ENCODE data around the gene IQSEC1.

Gene IQSEC1

DNA sequence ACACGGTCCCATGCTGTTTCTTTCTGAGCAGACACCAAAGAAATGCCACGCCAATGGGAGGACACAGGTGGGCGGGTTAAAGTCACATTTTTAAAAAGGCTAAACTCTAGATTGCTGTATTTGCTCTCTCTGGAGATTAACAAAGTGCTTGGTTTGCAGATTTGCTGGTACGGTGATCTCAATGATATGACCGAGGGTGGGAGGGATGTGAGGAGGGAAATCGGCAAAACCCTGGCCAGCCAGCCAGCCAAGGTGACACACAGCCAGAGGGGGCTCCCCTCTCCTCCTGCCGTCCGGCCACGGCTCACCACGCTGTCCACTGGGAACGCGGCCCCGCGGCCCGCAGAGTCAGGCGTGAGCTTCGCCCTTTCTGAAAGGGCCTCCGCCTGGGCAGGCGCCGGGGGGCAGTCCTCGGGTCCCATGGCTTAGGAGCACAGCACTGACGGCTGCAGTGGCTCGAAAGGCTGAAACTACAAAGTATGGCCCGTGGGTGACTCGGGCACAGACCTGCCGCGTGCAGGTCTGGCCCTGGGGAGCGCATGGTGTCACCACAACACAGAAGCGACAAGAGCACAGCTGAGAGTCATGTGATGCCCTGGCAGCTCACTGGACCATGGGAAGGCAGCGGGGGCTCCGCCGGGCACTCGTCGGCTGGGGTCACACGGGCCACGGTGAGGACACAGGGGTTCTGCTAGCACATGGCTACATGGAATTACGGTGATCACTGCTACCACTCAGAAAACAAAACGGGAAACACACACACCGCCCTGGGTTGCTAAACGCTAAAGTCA, 174.1 kb downstream of the IQSEC1 start:
- no peak for DNase-seq

GRCh38 chr3:12898290-12898964, 174.8 kb downstream of the IQSEC1 start:
- DNase-seq = no peak

- peak in 19 of 56 donors; percentile 6 to 74 (median 42) for DNase-seq
Observed at GRCh38 chr3:12897381-12898289, 175.6 kb downstream of the IQSEC1 start.

GRCh38 chr3:12896063-12896985, 176.9 kb downstream of the IQSEC1 start:
- DNase-seq = peak in 7 of 56 donors; percentile 17 to 49 (median 30)

- DNase-seq = peak in 1 of 56 donors; percentile 47
Observed at GRCh38 chr3:12895391-12896062, 177.7 kb downstream of the IQSEC1 start.

GRCh38 chr3:12894629-12895028, 178.6 kb downstream of the IQSEC1 start:
- DNase-seq = no peak

DNA sequence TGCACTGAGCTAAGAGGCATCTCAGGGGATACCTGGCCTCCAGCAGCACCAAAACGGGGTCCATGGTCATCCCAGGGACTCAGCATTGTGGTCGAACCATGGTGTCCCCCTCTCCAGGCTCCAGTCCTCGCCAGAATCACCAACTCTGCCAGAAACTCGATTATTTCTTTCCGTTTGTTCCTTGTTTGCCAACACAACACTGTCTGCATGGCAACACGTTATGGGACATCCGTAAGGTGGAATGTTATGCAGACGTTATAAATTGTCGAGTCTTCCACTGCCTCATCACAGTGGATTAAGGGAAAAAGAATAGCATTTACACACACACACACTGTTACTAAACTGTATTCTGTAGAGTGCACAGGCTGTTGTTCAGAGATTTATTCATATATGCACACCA, 179.4 kb downstream of the IQSEC1 start:
- no peak for DNase-seq

DNA sequence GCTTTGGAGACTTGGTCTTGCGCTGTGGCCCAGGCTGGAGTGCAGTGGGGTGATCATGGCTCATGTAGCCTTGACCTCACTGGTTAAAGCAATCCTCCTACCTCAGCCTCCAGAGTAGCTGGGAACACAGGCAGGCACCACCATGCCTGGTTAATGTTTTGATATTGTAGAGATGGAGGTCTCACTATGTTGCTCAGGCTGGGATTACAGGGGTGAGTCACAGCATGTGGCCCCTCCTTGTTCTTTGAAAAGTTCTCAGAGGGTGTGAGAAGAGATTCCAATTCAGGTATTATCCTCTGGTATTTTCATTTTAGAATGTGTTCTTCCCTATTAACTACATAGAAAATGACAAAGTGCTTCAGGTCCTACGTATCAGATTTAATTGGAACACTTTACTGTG, 180.0 kb downstream of the IQSEC1 start:
- peak in 13 of 56 donors; percentile 14 to 52 (median 27) for DNase-seq

DNA sequence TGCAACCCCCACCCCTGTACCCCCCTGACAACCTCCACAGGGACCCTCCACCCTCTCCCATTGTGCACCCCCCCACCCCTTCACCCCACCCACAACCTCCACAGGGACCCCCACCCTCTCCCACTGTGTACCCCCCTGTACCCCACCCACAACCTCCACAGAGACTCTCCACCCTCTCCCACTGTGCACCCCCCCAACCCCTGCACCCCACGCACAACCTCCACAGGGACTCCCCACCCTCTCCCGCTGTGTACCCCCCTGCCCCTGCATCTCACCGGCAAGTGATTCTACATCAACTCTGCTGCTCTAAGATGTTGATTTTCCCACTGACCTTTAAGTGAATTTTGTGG, 180.4 kb downstream of the IQSEC1 start:
- peak in 1 of 56 donors; percentile 46 for DNase-seq

DNA sequence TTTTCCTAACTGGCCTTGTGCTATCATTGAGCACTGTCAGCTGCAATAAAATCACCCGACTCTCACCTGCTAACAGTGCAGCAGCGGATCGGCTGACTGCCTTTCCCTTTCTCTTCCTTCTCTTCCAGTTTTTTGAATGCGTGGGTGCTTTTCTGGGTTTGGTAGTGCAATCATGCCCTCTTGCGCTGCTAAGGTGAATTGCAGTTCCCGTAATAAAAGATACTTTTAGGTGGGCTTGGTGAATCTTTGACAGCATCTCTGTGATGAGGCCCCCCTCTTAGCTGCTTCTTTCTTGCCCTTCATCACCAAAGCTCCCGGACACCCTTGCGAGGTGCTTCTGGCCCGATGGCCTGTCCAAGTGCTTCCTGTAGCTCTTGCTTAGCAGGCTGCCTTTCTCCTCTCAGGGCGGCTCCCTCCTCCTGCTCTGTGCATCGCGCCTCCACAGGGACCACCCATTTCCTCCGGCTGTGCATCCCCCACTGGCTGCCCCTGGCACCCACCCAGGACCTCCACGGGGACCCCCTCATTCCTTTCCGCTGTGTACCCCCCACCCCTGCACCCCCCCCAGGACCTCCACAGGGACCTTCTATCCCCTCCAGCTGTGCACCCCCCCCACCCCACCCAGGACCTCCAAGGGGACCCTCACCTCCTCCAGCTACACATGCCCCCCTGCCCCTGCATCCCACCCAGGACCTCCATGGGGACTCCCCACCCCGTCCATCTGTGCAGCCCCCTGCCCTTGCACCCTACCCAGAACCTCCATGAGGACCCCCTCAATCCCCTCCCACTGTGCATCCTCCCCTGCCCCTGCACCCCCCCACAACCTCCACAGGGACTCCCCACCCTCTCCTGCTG, 181.0 kb downstream of the IQSEC1 start:
- peak in 39 of 56 donors; percentile 14 to 70 (median 42) for DNase-seq

DNA sequence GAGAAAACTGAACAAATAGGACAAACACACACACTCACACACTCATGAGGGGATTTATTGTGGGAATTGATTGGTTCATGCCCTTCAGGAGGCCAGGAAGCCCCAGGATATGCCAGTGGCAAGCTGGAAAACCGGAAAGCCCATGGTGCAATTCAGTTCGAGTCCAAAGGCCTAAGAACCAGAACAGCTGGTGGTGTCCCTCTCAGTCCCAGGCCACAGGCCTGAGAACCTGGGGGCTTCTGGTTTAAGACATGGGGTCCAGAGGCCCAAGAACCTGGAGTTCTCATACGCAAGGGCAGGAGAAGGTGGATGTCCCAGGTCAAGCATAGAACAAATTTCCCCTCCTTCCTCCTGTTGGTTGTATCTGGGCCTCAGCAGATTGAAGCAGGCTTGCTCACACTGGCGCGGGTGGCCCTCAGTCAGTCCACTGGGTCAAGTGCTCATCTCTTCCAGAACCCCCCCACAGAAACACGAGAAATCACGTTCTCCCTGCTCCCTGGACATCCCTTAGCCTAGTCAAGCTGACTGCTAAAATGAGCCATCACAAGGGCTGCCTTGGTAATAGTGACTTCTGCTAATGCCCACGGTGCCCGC, 181.7 kb downstream of the IQSEC1 start:
- DNase-seq = peak in 1 of 56 donors; percentile 59

DNA sequence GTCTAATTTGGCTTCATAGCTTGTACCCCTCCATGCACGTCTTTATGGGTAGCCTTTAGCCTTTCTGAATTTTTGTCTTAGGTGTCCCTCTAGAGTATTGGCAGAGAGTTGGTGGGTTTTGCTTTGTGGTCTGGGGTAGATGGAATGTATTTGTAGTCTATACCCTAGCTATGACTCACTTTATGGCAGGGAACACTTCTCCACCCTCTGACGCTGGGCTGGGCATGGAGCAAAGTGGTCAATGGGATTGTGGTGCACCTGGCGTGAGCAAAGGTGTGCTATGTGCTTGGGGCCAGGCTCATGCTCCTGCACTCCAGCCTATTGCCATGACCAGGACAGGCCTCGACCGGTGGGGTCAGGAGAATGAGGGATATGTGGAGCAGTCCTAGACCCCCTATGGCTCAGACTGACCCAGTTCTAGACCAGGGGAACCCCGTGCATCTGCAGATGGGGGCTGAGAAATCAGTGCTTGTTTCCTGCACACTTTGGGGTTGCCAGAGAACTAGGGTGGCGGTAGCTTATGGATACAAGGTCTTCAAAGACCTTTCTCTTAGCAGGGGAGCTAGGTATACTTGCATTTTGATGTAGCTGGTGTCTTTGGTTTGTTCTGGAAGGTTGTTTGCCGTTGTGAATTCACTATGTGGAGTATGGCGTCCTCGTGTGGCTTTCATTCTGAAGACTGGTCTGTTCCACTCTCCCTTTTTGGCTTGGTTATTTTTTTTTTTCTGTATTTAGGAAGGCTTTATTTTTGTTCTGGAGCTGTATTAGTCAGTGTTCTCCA, 182.4 kb downstream of the IQSEC1 start:
- DNase-seq = no peak

GRCh38 chr3:12886736-12887135, 186.5 kb downstream of the IQSEC1 start:
- DNase-seq = peak in 4 of 56 donors; percentile 15 to 21 (median 16)

DNA sequence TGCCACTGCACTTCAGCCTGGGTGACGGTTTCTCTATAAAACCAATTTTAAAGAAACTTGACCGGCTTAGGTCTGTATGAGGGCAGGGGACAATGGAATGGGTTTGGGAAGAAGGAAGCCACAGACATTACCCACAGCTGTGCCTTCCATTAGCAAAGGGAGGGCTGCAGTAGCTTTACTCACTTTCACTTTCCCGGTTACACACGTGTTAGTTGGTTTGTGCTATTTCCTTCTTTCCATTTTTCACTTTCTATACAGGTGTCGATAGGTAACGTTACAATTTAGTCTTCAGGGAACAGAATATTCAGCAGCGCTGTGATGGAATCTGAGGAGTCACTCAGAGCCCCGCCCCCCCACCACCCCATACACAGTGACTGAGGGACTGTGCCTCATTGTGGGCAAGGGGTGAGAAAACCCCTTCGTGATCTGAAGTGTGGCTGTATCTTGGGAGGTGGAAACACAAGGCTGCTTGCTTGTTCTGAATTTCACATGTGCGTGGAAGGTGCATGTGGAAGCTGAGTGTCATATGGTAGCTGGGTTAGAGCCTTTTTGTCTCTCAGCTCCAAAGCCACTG, 187.0 kb downstream of the IQSEC1 start:
- DNase-seq = no peak

DNA sequence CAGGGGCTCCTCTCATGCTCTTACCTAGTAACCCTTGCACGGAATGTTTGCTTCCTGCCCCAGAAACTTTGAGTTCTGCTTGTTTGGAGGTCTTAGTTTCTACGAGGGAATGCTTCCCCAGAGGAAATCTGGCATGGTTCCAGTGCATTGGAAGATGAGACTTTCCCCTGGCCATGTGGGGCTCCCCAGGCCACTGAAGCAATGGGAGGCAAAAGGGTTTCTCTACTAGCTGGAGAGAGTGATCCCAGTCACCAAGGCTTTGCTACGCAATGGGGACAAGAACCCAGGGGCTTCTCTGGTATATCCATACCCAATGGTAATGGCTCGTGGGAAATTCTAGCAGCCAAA, 187.7 kb downstream of the IQSEC1 start:
- no peak for DNase-seq

- peak in 2 of 56 donors; percentile 22 to 32 for DNase-seq
Observed at GRCh38 chr3:12884790-12885582, 188.2 kb downstream of the IQSEC1 start.

Measured in nucleus accumbens (tissue), 56 donors.